Mesendoderm (in vitro differentiated cells): Measurements from ENCODE around the gene RLBP1. TPM values are rescaled to one million over a fixed set of nuclear protein-coding genes. Genes with fewer than 3 reads are reported as not detected.
"Not testable (repeated sequence)": the region's sequence is repeated elsewhere in the genome, so short reads cannot be mapped to it uniquely, and the experiment has no call there.

Source experiments
- DNase-seq: peaks from one replicate; pipeline ENCODE4 v3.0.0; 2013
- H2AK5ac ChIP-seq: 2 replicates; pipeline ENCODE4 v1.6.1; 2013; ENCODE audit warnings: low read length, inconsistent platforms
- H2BK120ac ChIP-seq: 2 replicates; pipeline ENCODE4 v1.6.1; 2013; ENCODE audit warnings: low read depth, mild to moderate bottlenecking, low read length, moderate library complexity, mixed read lengths
- H2BK15ac ChIP-seq: replicated peaks from 2 replicates; pipeline ENCODE4 v1.6.1; 2013; ENCODE audit warnings: low read depth, mild to moderate bottlenecking, moderate library complexity
- H2BK5ac ChIP-seq: 2 replicates; pipeline ENCODE4 v1.6.1; 2013; ENCODE audit warnings: low read length, inconsistent platforms
- H3K18ac ChIP-seq: 2 replicates; pipeline ENCODE4 v1.6.1; 2013; ENCODE audit warnings: mild to moderate bottlenecking, low read length, mixed read lengths
- H3K23ac ChIP-seq: one replicate; pipeline ENCODE4 v1.6.1; 2013; ENCODE audit warnings: low read length
- H3K27ac ChIP-seq: 2 replicates; pipeline ENCODE4 v1.5.1; 2013; ENCODE audit warnings: low read depth, mild to moderate bottlenecking, inconsistent platforms, low read length, moderate library complexity
- H3K27me3 ChIP-seq: 2 replicates; pipeline ENCODE4 v1.6.1; 2013; ENCODE audit warnings: low read length, control low read depth, mild to moderate bottlenecking, inconsistent platforms; ENCODE audit not compliant: insufficient read depth, poor library complexity
- H3K36me3 ChIP-seq: 2 replicates; pipeline ENCODE4 v1.6.1; 2013; ENCODE audit warnings: low read length, inconsistent platforms; ENCODE audit not compliant: control insufficient read depth, insufficient read depth
- H3K4ac ChIP-seq: one replicate; pipeline ENCODE4 v1.6.1; 2013; ENCODE audit warnings: low read depth, mild to moderate bottlenecking, low read length, moderate library complexity
- H3K4me1 ChIP-seq: 2 replicates; pipeline ENCODE4 v1.6.1; 2013; ENCODE audit warnings: low read depth, low read length, inconsistent platforms; ENCODE audit not compliant: control insufficient read depth
- H3K4me2 ChIP-seq: 2 replicates; pipeline ENCODE4 v1.6.1; 2013; ENCODE audit warnings: low read length
- H3K4me3 ChIP-seq: 2 replicates; pipeline ENCODE4 v1.5.1; 2013; ENCODE audit warnings: mild to moderate bottlenecking, low read length
- H3K56ac ChIP-seq: one replicate; pipeline ENCODE4 v1.6.1; 2013; ENCODE audit warnings: low read length
- H3K79me1 ChIP-seq: 2 replicates; pipeline ENCODE4 v1.6.1; 2013; ENCODE audit warnings: low read length, inconsistent platforms
- H3K79me2 ChIP-seq: 2 replicates; pipeline ENCODE4 v1.6.1; 2013; ENCODE audit warnings: mild to moderate bottlenecking, low read length; ENCODE audit not compliant: control insufficient read depth, insufficient read depth
- H3K9ac ChIP-seq: 2 replicates; pipeline ENCODE4 v1.6.1; 2013; ENCODE audit warnings: low read length, inconsistent platforms
- H4K5ac ChIP-seq: one replicate; pipeline ENCODE4 v1.6.1; 2013; ENCODE audit warnings: low read length
- H4K8ac ChIP-seq: one replicate; pipeline ENCODE4 v1.6.1; 2013; ENCODE audit warnings: low read depth, mild to moderate bottlenecking, control low read depth, low read length, moderate library complexity
- WGBS: extraction: QIAGEN DNeasy Blood & Tissue Kit; methylation state at CpG from one replicate; pipeline ENCODE4 v1.1.7; 2013; ENCODE audit warnings: low lambda C conversion rate, missing lambda C conversion rate; ENCODE audit not compliant: insufficient coverage; ENCODE audit errors: extremely low coverage; 5-methylcytosine and 5-hydroxymethylcytosine counted together
- polyA plus RNA-seq, 2 experiments: library from polyadenylated mRNA; stranded (reverse); fragments of 200-250 nt; gene quantifications; one replicate each; pipeline ENCODE4 v1.2.3, GENCODE V29; 2013

RLBP1 gene
- polyA plus RNA-seq (2013, experiment 1 of 2): 0.06 TPM
- polyA plus RNA-seq (2013, experiment 2 of 2): 0.06 TPM

GRCh38 chr15:89221543-89221942 lies at the start of gene RLBP1:
Gene RLBP1 (minus strand): TSS chr15:89221579. CDS start chr15:89218975, 2,604 bp downstream.
- H3K4me1 ChIP-seq: no peaks in the 10 kb centered on the region
- no peaks in the 10 kb centered on the region for H3K79me2 ChIP-seq
- no peaks in the 10 kb centered on the region for H3K79me1 ChIP-seq
- H3K4me3 ChIP-seq: no peak within 1 kb of the TSS
- no peak within 1 kb of the TSS for H3K18ac ChIP-seq
- no peak within 1 kb of the TSS for H3K4ac ChIP-seq
- no peak within 1 kb of the TSS for H2BK15ac ChIP-seq
- no peak within 1 kb of the TSS for H3K9ac ChIP-seq
- no peak within 1 kb of the TSS for H4K5ac ChIP-seq
- H3K23ac ChIP-seq: no peak within 1 kb of the TSS
- no peak within 1 kb of the TSS for H2AK5ac ChIP-seq
- no peaks in the 10 kb centered on the region for H3K27me3 ChIP-seq
- WGBS: no CpG with 5 or more reads among the region's 11 CpGs
- no peak within 1 kb of the TSS for H3K56ac ChIP-seq
- no peaks in the 10 kb centered on the region for H3K36me3 ChIP-seq
- H4K8ac ChIP-seq: no peak within 1 kb of the TSS
- no peak within 1 kb of the TSS for H2BK5ac ChIP-seq
- no peak within 1 kb of the TSS for H3K4me2 ChIP-seq
- no peak within 1 kb of the TSS for H3K27ac ChIP-seq
- no peak for DNase-seq
- H2BK120ac ChIP-seq: no peak within 1 kb of the TSS

- H3K36me3 ChIP-seq, H3K27ac ChIP-seq, H3K27me3 ChIP-seq, H4K8ac ChIP-seq, H3K18ac ChIP-seq, H3K23ac ChIP-seq, H3K4me3 ChIP-seq, H2BK120ac ChIP-seq, H3K9ac ChIP-seq, H3K79me1 ChIP-seq, H3K56ac ChIP-seq, H3K4me1 ChIP-seq, H3K4ac ChIP-seq, H2BK5ac ChIP-seq, DNase-seq, H2BK15ac ChIP-seq, H3K4me2 ChIP-seq, H4K5ac ChIP-seq, H2AK5ac ChIP-seq: not testable (repeated sequence)
- WGBS: no CpG with 5 or more reads among the region's 5 CpGs
- H3K79me2 ChIP-seq: peaks cover 15% of the 10 kb centered on the region
Measured at GRCh38 chr15:89250142-89250541, 28.8 kb upstream of the RLBP1 start.

- Histone ChIP-seq H2BK120ac (no peak overlapping the region), H2AK5ac (no peak overlapping the region), H3K4me1 (peaks cover 3% of the 10 kb centered on the region), H3K36me3 (peaks cover 3% of the 10 kb centered on the region), H3K4me2 (no peak overlapping the region), H3K18ac (no peak overlapping the region), H2BK5ac (no peak overlapping the region), H3K56ac (no peak overlapping the region), H3K4me3 (no peak overlapping the region), H2BK15ac (no peak overlapping the region), H3K27me3 (no peaks in the 10 kb centered on the region), H3K4ac (no peak overlapping the region), H3K9ac (no peak overlapping the region), H4K5ac (no peak overlapping the region), H3K23ac (no peak overlapping the region), H3K27ac (no peak overlapping the region), H4K8ac (no peak overlapping the region), H3K79me2 (peaks cover 24% of the 10 kb centered on the region), H3K79me1 (peaks cover 9% of the 10 kb centered on the region)
- WGBS: no CpG with 5 or more reads among the region's 2 CpGs
- no peak for DNase-seq
Measured at GRCh38 chr15:89248584-89248983, 27.2 kb upstream of the RLBP1 start.

- H3K23ac ChIP-seq: no peak overlapping the region
- peaks cover 24% of the 10 kb centered on the region for H3K79me2 ChIP-seq
- H3K27ac ChIP-seq: no peak overlapping the region
- peaks cover 3% of the 10 kb centered on the region for H3K36me3 ChIP-seq
- no peak overlapping the region for H4K8ac ChIP-seq
- H3K4me1 ChIP-seq: peaks cover 5% of the 10 kb centered on the region
- no peak overlapping the region for H2BK120ac ChIP-seq
- H2BK5ac ChIP-seq: no peak overlapping the region
- no peaks in the 10 kb centered on the region for H3K27me3 ChIP-seq
- H3K4me3 ChIP-seq: no peak overlapping the region
- no peak overlapping the region for H3K9ac ChIP-seq
- H3K4me2 ChIP-seq: no peak overlapping the region
- H3K79me1 ChIP-seq: peaks cover 9% of the 10 kb centered on the region
- no peak overlapping the region for H2AK5ac ChIP-seq
- no peak overlapping the region for H4K5ac ChIP-seq
- H3K56ac ChIP-seq: no peak overlapping the region
- no peak overlapping the region for H3K4ac ChIP-seq
- no peak overlapping the region for H2BK15ac ChIP-seq
- H3K18ac ChIP-seq: no peak overlapping the region
- no CpG with 5 or more reads among the region's 2 CpGs for WGBS
- no peak for DNase-seq
Measured at GRCh38 chr15:89247446-89247845, 26.1 kb upstream of the RLBP1 start.

- no peak overlapping the region for H2AK5ac ChIP-seq
- peaks cover 24% of the 10 kb centered on the region for H3K79me2 ChIP-seq
Measured at GRCh38 chr15:89244574-89244903, 23.2 kb upstream of the RLBP1 start.

More at GRCh38 chr15:89244574-89244903, 23.2 kb upstream of the RLBP1 start:
- Histone ChIP-seq H3K27me3 (no peaks in the 10 kb centered on the region), H3K9ac (peak overlapping the region; percentile 95), H3K4ac (no peak overlapping the region), H2BK120ac (no peak overlapping the region), H4K8ac (no peak overlapping the region), H3K79me1 (peaks cover 9% of the 10 kb centered on the region), H3K36me3 (peaks cover 3% of the 10 kb centered on the region), H3K18ac (no peak overlapping the region), H3K56ac (peak overlapping the region; percentile 96), H3K4me3 (peak overlapping the region; percentile 99), H3K4me1 (peaks cover 5% of the 10 kb centered on the region), H3K27ac (no peak overlapping the region), H3K23ac (peak overlapping the region; percentile 37), H4K5ac (no peak overlapping the region), H2BK5ac (no peak overlapping the region), H3K4me2 (peak overlapping the region; percentile 28), H2BK15ac (no peak overlapping the region)
- no CpG with 5 or more reads among the region's 6 CpGs for WGBS
- no peak for DNase-seq
